GM19023 (cell line): ENCODE results near the gene CA14.
"Not testable (repeated sequence)": the region's sequence is repeated elsewhere in the genome, so short reads cannot be mapped to it uniquely, and the experiment has no call there.

Source experiments
- ATAC-seq: cut with Tn5 transposase; IDR thresholded peaks from one replicate; pipeline ENCODE4 v1.9.1; 2021; ENCODE audit warnings: mild to moderate bottlenecking, moderate library complexity; ENCODE audit not compliant: unreplicated experiment

The CA14 gene

GRCh38 chr1:150257624-150258585, at the start of gene CA14:
TSS of gene CA14 (plus strand) at chr1:150257774. CDS start at chr1:150258129, 355 bp downstream.
- ATAC-seq = no peak

- not testable (repeated sequence) for ATAC-seq
These were observed 49.1 kb upstream of the CA14 start for GRCh38 chr1:150208460-150208859.

DNA sequence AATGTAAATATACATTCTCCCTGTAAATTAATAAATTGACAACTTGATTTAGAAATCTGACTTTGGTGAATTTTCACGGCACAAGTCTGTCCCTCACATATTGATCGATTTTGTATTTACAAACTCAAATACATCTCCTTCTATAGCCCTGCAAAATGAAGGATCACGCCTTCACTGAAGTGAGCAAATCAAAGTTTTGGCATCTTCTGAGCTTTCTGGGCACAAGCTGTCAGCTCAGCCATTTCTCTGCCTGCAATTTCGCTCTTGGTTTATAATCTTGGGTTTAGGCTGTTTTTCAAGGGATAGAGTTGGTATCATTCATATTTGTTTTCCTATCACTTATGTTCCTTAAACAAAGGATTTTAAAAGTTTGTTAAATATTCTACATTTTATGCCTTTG, 47.5 kb upstream of the CA14 start:
- no peak for ATAC-seq

DNA sequence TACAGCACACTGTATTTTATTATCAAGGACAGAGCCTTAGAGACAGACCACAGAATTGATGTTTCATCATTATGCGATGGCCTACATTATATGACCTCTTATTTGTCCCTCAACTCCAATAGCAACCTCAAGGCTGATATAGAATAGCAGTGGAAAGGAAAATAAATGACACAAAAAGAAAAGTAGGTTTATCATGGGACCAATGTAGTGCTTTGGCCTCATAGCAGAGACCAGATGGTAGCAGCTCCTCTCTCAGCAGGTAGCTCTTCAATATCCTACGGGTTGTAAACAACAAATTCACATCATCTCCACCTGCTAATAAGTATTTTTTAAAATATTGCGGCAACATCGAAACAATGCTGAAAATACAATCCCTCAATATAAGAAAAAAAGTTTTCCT, 46.9 kb upstream of the CA14 start:
- no peak for ATAC-seq

- ATAC-seq = no peak
These were observed 45.5 kb upstream of the CA14 start for GRCh38 chr1:150212070-150212469.

GRCh38 chr1:150213170-150214098, 44.1 kb upstream of the CA14 start:
- peak; percentile 98 for ATAC-seq

DNA sequence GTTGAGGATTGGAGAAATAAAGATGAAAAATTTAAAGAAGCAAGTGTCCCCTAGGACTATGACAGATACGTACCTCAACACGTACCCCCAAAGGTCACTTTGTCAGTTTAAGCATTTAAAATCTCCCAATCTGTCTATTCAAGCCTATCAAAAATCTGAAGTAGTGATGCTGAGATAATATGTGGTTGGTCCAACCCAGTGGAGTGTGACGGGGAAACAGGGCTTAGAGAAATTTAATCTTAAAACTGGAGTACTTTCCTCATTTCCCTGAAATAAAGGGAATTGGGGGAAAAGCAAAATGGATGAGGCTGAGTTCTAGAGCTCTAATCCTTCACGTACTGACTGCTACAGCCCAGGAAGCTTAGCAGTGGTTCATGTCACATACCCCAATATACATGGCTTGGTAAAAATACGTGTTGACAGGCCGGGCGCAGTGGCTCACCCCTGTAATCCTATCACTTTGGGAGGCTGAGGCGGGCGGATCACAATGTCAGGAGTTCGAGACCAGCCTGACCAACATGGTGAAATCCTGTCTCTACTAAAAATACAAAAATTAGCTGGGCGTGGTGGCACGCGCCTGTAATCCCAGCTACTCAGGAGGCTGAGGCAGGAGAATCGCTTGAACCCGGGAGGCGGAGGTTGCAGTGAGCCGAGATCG, 43.3 kb upstream of the CA14 start:
- ATAC-seq = not testable (repeated sequence)

DNA sequence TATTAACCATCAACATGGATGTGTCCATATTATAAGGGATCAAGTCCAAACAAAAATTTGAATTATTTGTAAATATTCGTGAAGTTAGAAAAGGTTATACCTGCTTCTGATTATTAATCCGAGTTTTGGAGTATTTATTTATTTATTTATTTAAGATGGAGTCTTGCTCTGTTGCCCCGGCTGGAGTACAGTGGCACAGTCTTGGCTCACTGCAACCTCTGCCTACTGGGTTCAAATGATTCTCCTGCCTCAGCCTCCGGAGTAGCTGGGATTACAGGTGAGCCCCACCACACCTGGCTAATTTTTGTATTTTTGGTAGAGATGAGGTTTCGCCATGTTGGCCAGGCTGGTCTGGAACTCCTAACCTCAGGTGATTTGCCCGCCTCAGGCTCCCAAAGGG, 41.7 kb upstream of the CA14 start:
- not testable (repeated sequence) for ATAC-seq

DNA sequence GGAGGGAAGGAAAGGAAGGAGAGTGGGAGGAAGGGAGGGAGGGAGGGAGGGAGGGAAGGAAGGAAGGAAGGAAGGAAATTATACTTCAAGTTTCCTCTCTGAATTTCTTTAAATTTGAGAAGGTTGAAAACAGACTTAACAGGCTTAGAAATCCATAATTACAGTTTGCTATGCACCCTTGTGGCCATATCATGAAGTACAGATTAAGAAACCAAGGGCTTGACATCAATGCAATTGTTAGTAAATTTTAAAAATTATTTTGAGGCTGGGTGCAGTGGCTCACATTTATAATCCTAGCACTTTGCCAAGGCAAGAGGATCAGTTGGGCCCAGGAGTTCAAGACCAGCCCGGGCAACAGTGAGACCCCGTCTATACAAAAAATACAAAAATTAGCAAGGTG, 36.0 kb upstream of the CA14 start:
- no peak for ATAC-seq

- no peak for ATAC-seq
These were observed 32.6 kb upstream of the CA14 start for GRCh38 chr1:150224983-150225382.

DNA sequence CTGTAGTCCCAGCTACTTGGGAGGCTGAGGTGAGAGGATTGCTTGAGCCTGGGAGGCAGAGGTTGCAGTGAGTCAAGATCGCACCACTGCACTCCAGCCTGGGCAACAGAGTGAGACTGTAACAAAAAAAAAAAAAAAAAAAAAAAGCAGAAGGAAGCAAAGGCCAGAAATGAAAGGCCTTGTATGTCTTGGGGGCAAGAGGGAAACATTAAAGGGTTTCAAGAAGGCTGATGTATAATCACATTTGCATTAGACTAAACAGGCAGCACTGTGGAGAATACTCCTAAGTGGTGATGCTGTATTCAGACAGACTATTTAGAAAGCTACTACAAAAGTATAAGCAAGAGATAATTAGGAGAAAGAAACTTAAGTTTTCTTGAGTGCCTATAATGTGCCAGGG, 32.0 kb upstream of the CA14 start:
- no peak for ATAC-seq

- no peak for ATAC-seq
These were observed 31.1 kb upstream of the CA14 start for GRCh38 chr1:150226486-150226885.

DNA sequence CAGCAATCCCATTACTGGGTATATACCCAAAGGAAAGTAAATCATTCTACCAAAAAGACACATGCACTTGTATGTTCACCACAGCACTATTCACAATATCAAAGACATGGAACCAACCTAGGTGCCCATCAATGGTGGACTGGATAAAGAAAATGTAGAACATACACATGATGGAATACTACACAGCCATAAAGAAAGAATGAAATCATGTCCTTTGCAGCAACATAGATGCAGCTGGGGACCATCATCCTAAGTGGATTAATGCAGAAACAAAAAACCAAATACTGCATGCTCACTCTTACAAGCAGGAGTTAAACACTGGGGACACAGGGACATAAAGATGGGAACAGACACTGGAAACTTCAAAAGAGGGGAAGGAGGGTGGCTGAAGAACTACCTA, 30.3 kb upstream of the CA14 start:
- no peak for ATAC-seq

DNA sequence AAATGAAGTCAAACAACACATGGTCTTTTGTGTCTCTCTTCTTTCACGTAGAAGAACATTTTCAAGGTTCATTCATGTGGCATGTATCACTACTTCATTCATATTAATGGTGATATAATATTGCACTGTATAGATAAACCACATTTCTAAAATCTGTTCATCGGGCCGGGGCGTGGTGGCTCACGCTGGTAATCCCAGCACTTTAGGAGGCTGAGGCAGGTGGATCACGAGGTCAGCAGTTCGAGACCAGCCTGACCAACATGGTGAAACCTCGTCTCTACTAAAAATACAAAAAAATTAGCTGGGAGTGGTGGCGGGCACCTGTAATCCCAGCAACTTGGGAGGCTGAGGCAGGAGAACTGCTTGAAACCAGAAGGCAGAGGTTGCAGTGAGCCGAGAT, 29.3 kb upstream of the CA14 start:
- not testable (repeated sequence) for ATAC-seq

GRCh38 chr1:150232921-150233320, 24.7 kb upstream of the CA14 start:
- ATAC-seq = not testable (repeated sequence)

- no peak for ATAC-seq
These were observed 23.9 kb upstream of the CA14 start for GRCh38 chr1:150233359-150234308.

GRCh38 chr1:150234309-150234565, 23.3 kb upstream of the CA14 start:
- no peak for ATAC-seq

GRCh38 chr1:150234566-150235293, 22.8 kb upstream of the CA14 start:
- ATAC-seq = peak; percentile 39

DNA sequence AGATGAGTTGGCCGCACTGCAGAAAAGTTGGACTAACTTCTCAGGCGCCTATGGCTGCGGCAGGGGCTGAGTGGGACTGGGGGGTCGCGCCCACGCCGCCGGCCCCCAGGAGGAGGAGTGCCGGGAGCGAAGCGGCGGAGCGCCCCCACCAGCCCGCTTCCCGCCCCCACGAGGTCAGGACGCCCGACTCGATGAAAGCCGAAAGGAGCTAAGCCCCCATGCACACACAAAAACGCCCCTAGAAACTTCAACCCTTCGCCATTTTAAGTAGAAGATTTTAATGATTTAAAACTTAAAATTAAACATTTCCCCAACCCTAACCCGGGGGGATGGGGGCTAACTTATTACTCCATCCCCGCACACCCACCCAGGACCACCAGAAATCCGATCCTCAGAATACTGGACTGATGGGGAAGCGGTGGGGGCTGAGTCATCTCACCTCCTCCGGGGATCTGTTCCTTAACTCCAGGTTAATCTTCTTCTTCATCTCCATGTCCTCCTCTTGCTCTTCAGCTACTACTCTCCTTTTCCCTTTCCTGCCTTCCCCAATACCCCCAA, 22.2 kb upstream of the CA14 start:
- no peak for ATAC-seq
